Tibial nerve (tissue), 3 donors: Measurements from ENCODE around the gene CORIN.

Experiments
- POLR2A ChIP-seq, 2 donors: fragments of 450-650 bp; IDR thresholded peaks; one replicate each; pipeline ENCODE4 v1.6.1; 2017; ENCODE audit warnings: antibody characterized with exemption in 2 of 2, mild to moderate bottlenecking in 2 of 2, moderate library complexity in 2 of 2
- TF ChIP-seq, protein P1 (sequence below), 5 experiments: fragments of 200-600 bp in 3 of 5; fragments of 450-650 bp in 2 of 5; sonication (generic) in 3 of 5; IDR thresholded peaks; one replicate each; pipeline ENCODE4 v1.5.1; 2016 to 2019; ENCODE audit warnings: antibody characterized with exemption in 5 of 5, mild to moderate bottlenecking in 3 of 5, moderate library complexity in 2 of 5

DNA sequence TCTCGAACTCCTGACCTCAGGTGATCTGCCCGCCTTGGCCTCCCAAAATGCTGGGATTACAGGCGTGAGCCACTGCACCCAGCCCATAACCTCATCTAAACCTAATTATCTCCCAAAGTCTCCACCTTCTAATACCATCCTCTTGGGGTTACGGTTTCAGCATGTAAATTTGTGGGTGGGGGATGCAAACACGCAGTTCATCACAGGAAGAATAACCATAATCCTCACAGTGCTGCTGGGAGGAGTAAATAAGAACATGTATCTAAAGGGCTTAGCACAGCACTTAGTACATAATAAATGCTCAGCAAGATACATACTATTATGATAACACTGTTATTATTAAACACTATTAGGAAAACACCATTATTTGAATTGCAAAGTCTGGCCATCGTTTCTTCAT lies 116.4 kb downstream of the CORIN start:
- TF ChIP-seq, protein P1, sequence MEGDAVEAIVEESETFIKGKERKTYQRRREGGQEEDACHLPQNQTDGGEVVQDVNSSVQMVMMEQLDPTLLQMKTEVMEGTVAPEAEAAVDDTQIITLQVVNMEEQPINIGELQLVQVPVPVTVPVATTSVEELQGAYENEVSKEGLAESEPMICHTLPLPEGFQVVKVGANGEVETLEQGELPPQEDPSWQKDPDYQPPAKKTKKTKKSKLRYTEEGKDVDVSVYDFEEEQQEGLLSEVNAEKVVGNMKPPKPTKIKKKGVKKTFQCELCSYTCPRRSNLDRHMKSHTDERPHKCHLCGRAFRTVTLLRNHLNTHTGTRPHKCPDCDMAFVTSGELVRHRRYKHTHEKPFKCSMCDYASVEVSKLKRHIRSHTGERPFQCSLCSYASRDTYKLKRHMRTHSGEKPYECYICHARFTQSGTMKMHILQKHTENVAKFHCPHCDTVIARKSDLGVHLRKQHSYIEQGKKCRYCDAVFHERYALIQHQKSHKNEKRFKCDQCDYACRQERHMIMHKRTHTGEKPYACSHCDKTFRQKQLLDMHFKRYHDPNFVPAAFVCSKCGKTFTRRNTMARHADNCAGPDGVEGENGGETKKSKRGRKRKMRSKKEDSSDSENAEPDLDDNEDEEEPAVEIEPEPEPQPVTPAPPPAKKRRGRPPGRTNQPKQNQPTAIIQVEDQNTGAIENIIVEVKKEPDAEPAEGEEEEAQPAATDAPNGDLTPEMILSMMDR (IDR thresholded peaks at IDR 0.05), result no peak
- TF ChIP-seq POLR2A (IDR thresholded peaks at IDR 0.05), result no peak
